ENCODE data around the gene PSMD4. TPM values are rescaled to one million over a fixed set of nuclear protein-coding genes. Genes with fewer than 3 reads are reported as not detected.

Gene PSMD4
- total RNA-seq, 4 donors from 2014 or later: 263 to 439 (median 340) TPM

- Histone ChIP-seq H3K4me1 (peaks cover 42 to 61% of the 10 kb centered on the region in 2 donors), H3K4me3 (no peak overlapping the region), H3K27me3 (no peaks in the 10 kb centered on the region), H3K27ac (peak overlapping the region in 3 of 4 donors; percentile 91 to 93 (median 93)), H3K36me3 (peaks cover 0 to 43% of the 10 kb centered on the region in 2 donors), H3K9me3 (no peaks in the 10 kb centered on the region)
- DNase-seq (no peak), ATAC-seq (no peak)
- TF ChIP-seq POLR2A (IDR thresholded peaks at IDR 0.05): no peak
- TF ChIP-seq CTCF (IDR thresholded peaks at IDR 0.05 in 4 of 5, conservative IDR thresholded peaks at IDR 0.05 in 1 of 5): no peak
- intact Hi-C loops (cut with DNase I; ENCODE audit: low total_unique reads) (no loop called here), in situ Hi-C loops (cut with MboI; ENCODE audit: low sequenced_read_pairs in 4 of 4) (no loop called here)
Observed at GRCh38 chr1:151315565-151316235, 61.2 kb downstream of the PSMD4 start.

Other genes starting within 250 kb of the PSMD4 start
- 10 to 100 TPM; 13.4 to 22.8 (median 19.7) TPM for gene MINDY1, start 247.8 kb upstream of the PSMD4 start, total RNA-seq
- gene PRUNE1, start 246.3 kb upstream of the PSMD4 start, total RNA-seq: 10 to 100 TPM; 24.0 to 35.6 (median 29.1) TPM
- gene BNIPL, start 218.1 kb upstream of the PSMD4 start, total RNA-seq: under 1 TPM in 2 of 4 donors, not detected in 2; 0.13 to 0.25 TPM
- 10 to 100 TPM in 3 of 4 donors, 1 to 10 TPM in 1; 6.2 to 16.2 (median 12.4) TPM for gene C1orf56, start 207.0 kb upstream of the PSMD4 start, total RNA-seq
- 10 to 100 TPM; 13.2 to 31.7 (median 22.8) TPM for gene CDC42SE1, start 195.1 kb upstream of the PSMD4 start, total RNA-seq
- 1 to 10 TPM; 1.5 to 9.2 (median 5.4) TPM for gene MLLT11, start 194.3 kb upstream of the PSMD4 start, total RNA-seq
- gene GABPB2, start 184.0 kb upstream of the PSMD4 start, total RNA-seq: 10 to 100 TPM; 11.9 to 20.5 (median 17.9) TPM
- gene SEMA6C, start 108.1 kb upstream of the PSMD4 start, total RNA-seq: 100 to 1,000 TPM in 2 of 4 donors, 10 to 100 TPM in 2; 51.5 to 121 (median 108) TPM
- 1 to 10 TPM in 3 of 4 donors, not detected in 1; 1.1 to 3.1 (median 1.4) TPM for gene TNFAIP8L2, start 98.1 kb upstream of the PSMD4 start, total RNA-seq
- 10 to 100 TPM; 11.4 to 14.6 (median 13.7) TPM for gene LYSMD1, start 88.8 kb upstream of the PSMD4 start, total RNA-seq
- gene SCNM1, start 88.6 kb upstream of the PSMD4 start, total RNA-seq: 10 to 100 TPM; 17.7 to 56.1 (median 35.6) TPM
- 100 to 1,000 TPM in 3 of 4 donors, 10 to 100 TPM in 1; 58.3 to 315 (median 188) TPM for gene TMOD4, start 78.8 kb upstream of the PSMD4 start, total RNA-seq
- 10 to 100 TPM; 62.2 to 95.8 (median 68.9) TPM for gene VPS72, start 64.5 kb upstream of the PSMD4 start, total RNA-seq
- 10 to 100 TPM; 23.4 to 46.8 (median 36.9) TPM for gene PIP5K1A, start 56.2 kb upstream of the PSMD4 start, total RNA-seq
- gene ZNF687, start 27.6 kb downstream of the PSMD4 start, total RNA-seq: 10 to 100 TPM; 11.9 to 19.6 (median 16.6) TPM
- 10 to 100 TPM; 65.5 to 98.1 (median 77.3) TPM for gene PI4KB, start 72.7 kb downstream of the PSMD4 start, total RNA-seq
- 10 to 100 TPM; 11.4 to 24.0 (median 20.6) TPM for gene RFX5, start 92.5 kb downstream of the PSMD4 start, total RNA-seq
- 10 to 100 TPM; 30.9 to 70.2 (median 42.3) TPM for gene SELENBP1, start 118.0 kb downstream of the PSMD4 start, total RNA-seq
- 100 to 1,000 TPM; 259 to 324 (median 291) TPM for gene PSMB4, start 144.8 kb downstream of the PSMD4 start, total RNA-seq
- gene POGZ, start 204.8 kb downstream of the PSMD4 start, total RNA-seq: 10 to 100 TPM; 14.1 to 20.2 (median 15.1) TPM